Activated CD4-positive, alpha-beta T cell treated with anti-CD3 and anti-CD28 coated beads for 4 hours (primary cell): ENCODE results near the gene RPF1.
"Not testable (repeated sequence)": the region's sequence is repeated elsewhere in the genome, so short reads cannot be mapped to it uniquely, and the experiment has no call there.

Experiments
- DNase-seq, 2 donors: peaks; one replicate each; pipeline ENCODE4 v3.0.0-alpha.2; 2020

The RPF1 gene, protein sequence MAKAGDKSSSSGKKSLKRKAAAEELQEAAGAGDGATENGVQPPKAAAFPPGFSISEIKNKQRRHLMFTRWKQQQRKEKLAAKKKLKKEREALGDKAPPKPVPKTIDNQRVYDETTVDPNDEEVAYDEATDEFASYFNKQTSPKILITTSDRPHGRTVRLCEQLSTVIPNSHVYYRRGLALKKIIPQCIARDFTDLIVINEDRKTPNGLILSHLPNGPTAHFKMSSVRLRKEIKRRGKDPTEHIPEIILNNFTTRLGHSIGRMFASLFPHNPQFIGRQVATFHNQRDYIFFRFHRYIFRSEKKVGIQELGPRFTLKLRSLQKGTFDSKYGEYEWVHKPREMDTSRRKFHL

DNA sequence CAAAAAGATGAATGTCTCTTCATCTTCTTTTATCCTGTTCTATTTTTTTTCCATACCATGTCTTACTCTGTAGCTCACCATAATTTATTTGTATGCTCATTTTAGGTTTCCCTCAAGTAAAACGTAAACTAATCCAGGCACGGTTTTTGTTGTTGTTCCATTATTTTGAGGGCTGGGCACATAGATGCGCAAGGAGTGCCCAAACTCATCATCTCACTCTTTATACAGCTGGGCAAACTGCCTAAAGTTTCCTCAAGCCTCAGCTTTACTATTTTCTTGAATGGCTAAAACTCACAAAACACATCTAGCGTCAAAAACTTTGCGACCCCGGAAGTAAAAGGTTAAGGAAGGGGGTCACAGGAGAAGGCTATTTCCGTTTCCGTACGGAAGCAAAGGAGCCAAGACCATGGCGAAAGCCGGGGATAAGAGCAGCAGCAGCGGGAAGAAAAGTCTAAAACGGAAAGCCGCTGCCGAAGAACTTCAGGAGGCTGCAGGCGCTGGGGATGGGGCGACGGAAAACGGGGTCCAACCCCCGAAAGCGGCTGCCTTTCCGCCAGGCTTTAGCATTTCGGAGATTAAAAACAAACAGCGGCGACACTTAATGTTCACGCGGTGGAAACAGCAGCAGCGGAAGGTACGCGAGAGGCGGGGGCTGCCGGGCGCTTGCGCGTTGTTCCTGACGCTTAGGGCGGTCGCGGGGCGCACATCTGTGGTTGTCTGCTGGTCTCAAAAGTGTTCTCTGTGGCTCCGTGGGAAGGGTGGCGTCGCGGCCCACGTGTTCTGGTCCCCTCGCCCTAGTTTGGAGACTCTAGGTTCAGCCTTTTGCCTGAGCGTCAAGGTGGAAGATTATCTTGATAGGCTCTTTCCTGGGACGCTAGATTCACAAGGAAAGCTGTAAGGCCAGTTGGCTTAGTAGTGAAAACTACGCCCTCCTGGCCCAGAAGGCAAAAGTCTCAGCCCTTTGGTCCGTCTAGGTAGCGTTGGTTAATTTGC, at the start of gene RPF1:
Gene RPF1, plus strand, starts transcription at position 391 of the 993 bp plus-strand sequence. Its CDS starts 16 bp downstream, at position 407.
- peak; percentile 69 to 76 for DNase-seq

DNA sequence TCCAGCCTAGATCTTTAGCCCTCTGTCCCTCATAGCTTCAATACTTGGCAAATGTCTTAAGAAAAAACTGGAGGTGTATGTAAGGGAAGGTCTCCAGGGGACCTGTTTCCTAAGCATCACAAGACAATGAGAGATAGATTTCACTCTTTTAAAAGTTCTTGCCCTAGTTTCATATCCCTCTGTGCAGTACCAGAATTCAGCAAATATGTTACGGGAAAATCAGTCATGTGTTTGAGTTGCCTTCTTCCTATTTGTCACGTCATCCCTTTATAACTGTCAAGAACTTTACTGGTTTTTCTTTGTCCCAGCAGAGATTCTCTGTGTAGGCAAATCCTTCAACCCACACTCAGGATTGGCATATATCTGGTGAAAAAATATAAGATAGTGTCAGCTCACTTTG, 48.5 kb upstream of the RPF1 start:
- DNase-seq, result no peak

DNA sequence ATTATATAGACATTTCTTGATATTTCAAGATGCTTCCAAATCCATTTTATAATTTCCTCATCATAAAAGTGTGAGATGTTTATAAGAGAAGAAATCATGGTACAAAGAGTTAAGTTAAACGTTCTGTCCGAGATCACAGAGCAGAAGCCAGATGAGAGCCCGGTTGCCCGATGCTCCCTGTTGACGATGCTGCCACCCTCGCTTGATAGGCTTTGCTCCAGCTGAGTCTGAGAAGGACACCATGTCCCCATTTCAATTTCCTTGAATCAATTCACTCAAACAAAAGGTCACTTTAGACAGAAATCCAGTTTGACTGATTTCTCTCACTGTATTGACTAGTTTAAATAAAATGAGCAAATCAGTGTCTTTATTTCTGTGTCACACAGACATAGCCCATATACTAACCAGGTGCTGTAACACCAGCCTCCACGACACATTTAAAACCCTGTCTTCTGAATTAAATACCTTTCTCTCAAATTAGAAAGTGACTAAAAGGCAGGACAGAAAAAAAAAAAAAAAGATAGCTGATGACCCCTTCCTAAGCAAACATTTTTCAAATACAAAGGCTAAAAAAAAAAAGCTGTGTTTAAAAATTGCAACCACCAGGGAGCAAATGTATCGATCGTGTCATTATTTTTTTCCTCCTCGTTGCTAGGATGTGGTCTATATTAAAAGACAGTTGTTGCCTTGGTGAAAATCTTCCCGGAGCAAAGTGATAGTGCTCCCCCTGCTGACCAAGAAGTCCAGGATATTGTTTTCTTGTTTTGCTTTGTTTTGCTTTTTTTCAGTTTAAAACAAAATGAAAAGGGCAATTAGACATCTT, 45.6 kb upstream of the RPF1 start:
- DNase-seq, result peak; percentile 52 to 59

DNA sequence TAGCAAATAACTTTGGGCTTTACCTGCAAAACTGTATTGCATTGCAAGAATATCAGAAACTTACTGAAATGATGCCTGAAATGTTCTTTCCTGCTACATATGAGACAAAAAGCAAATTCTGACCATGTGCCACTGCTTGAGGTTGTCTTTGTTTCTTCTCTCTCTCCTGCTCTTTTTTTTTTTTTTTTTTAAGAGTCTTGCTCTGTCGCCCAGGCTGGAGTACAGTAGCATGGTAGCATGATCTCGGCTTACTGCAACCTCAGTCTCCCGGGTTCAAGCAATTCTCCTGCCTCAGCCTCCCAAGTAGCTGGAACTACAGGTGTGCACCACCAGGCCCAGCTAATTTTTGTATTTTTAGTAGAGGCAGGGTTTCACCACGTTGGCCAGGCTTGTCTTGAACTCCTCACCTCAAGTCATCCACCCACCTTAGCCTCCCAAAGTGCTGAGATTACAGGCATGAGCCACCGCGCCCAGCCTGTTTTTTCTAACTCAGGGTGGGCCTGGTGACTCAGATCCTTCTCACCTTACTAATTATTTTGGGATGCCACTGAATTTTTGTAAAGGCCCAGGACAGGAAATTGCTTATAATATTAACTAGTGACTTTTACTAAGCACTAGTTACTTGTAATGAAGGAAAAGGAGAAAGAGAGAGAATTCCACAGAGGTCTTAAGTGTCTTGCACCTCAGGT, 44.8 kb upstream of the RPF1 start:
- DNase-seq, result no peak

DNA sequence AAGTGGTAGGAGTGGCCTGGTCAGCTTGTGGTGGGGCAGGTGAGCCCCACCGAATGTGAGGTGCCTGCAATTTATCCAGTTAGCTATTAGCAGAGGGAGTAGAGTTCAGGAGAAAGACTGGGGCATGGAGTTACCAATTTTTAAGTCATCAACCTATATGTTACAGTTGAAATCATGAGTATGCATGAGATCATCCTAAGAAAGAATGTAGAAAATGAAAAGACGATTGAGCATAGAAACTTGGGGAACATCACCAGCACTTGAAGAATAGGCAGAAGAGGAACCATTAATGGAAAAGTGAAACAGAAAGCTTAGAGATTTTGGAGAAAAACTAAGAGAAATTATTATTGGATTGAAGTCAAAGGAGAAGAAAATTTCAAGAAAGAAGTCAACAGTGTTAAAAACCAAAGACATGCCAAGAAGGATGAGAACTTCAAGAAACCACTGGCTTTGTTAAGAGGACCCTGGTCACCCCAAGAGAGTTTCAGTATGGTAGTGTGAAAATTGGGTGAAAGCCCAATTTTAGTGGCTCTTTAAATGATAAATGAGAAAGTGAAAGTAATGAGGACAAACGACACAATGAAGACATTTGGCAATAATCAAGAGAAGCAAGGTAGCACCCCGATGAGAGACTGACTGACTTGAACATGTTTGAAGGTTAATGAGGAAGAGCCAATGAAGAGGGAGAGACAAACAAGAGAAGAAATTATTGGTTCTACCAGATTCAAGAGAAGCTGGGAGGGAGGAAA, 44.1 kb upstream of the RPF1 start:
- DNase-seq, result no peak

DNA sequence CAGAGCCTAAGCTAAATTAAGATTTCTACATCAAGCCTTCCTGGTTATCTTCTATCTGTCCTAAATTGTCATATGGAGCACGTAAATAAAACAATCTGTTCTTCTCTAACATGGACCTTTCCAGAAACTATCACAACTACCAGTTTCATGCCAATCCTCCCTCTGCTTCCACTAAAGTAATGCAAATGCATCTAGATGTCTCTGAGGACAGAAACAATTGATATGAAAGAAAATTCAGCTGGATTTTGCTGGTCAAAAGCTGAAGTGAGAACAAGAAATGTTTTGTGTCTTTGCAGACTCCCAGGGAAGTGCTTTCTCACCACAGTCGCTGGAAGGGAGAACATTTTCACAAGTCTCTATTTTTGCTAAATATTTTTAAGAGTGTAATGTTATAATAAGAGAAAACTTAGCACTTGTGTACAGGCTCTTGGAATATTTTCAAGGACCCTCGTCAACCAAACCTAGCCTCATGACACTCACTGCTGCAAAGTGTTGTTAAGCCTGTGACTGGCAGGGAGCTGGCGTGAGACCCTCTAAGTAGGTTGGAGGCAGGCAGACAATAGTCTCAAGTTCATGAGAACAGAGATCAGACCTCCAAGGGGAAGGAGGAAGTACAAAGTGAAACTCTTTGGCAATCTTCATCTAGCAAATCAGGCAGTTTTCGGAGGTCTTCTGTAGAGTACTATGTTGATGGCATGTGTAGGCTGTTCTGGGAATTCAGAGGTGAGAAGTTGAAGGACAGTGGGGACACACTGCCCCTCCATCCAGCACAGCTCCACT, 42.0 kb upstream of the RPF1 start:
- no peak for DNase-seq

DNA sequence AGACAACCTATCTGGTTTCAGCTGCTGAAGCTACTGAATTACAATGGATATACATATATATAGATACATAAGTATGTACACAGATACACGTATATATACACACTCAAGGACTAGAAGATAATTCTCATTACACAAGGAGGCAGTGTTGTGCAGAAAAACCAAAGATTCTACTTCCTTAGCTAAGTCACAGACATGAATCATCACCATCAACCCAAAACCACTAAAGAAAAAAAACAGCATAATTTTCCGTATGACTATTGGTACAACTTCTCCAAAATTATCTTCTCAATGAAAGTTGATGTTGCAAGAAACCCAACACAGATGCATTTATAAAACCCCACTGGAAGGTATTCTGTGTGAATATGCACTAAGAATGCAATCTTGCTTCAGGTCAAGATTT, 36.8 kb upstream of the RPF1 start:
- DNase-seq, result peak in 1 of 2 donors; percentile 21

DNA sequence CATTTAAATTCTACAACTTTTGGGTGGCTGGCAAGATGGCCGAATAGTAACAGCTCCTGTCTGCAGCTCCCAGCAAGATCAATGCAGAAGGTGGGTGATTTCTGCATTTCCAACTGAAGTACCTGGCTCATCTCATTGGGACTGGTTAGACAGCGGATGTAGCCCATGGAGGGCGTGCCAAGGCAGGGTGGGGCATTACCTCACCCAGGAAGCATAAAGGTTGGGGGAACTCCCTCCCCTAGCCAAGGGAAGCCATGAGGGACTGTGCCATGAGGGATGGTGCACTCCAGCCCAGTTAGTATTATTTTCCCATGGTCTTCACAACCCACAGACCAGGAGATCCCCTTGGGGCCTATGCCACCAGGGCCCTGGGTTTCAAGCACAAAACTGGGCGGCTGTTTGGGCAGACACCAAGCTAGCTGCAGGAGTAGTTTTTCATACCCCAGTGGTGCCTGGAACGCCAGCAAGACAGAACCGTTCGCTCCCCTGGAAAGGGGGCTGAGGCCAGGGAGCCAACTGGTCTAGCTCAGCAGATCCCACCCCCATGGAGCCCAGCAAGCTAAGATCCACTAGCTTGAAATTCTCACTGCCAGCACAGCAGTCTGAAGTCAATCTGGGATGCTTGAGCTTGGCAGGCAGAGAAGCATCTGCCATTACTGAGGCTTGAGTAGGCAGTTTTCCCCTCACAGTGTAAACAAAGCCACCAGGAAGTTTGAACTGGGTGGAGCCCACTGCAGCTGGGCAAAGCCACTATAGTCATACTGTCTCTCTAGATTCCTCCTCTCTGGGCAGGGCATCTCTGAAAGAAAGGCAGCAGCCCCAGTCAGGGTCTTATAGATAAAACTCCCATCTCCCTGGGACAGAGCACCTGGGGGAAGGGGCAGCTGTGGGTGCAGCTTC, 36.1 kb upstream of the RPF1 start:
- DNase-seq, result not testable (repeated sequence)

DNA sequence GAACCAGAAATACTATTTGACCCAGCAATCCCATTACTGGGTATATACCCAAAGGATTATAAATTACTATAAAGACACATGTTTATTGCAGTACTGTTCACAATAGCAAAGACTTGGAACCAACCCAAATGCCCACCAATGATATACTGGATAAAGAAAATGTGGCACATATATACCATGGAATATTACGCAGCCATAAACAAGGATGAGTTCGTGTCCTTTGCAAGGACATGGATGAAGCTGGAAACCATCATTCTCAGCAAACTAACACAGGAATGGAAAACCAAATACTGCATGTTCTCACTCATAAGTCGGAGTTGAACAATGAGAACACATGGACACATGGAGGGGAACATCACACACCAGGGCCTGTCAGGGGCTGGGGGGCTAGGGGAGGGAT, 30.4 kb upstream of the RPF1 start:
- DNase-seq, result not testable (repeated sequence)

DNA sequence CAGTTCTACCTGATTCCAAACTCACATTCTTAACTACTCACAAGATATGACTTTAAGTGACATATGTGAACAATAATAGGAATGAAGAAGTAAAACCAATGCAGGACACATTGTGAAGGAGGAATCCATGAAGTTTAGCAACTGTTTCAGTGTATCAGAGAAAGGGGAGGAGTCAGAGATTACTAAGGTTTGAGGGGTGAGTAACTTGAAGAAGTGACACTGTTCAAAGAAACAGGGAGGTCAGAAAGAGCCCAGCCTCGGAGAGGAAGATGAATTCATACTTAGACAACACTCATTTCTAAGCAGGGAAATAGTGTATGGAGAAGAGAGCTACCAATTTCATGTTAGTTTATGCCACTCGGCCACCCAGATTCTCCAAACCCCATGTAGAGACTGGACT, 28.2 kb upstream of the RPF1 start:
- DNase-seq, result no peak

DNA sequence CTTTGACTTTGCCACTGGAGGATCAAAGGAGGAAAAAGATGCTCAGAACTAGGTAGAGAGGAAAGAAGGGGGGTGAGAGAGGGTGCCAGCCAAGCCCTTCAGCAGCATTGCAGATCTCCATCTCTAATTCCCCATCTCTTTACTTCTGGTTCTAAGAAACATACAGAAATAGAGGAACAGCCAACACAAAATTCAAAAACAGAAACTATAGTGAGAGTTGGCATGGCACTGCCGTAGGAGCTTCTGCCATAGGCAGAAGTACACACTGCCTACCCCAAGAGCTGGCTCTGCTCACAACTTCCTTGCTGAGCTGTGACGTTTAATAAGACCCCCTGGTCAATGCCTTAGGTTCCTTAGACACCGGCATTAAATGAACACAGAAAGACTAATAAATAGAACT, 26.6 kb upstream of the RPF1 start:
- no peak for DNase-seq

DNA sequence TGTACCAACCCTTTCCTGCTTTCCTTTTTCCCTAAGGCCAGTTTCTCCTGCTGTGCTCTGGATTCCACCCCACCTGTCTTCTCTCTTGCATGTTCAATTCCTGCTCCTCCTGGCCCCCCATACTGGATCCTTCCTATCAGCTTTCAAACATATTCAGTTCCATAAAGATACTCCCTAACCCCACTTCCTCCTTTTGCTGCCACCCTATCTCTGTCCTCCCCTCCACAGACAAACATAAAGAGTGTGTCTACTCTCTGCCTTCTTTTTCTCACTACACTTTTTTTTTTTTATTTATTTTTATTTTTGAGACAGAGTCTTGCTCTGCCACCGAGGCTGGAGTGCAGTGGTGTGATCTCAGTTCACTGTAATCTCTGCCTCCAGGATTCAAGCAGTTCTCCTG, 16.9 kb upstream of the RPF1 start:
- no peak for DNase-seq

DNA sequence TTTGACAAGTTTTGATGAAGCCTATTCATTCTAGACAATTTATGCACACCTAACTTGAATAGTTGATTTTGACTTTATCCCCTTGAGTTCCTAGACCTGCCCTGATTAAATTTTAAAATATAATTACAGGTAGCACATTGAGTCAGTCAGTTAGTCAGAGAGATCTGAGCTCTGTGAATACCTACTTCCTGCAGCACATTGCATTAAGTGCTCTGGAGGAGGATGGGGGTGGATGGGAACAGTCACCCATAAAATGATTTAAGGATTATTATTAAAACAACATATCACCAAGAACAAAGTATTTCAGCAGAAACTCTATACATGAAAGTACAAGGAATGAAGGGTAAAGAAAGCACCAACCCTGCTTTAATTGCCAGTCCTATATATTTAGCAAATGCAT, 11.8 kb upstream of the RPF1 start:
- DNase-seq, result no peak

DNA sequence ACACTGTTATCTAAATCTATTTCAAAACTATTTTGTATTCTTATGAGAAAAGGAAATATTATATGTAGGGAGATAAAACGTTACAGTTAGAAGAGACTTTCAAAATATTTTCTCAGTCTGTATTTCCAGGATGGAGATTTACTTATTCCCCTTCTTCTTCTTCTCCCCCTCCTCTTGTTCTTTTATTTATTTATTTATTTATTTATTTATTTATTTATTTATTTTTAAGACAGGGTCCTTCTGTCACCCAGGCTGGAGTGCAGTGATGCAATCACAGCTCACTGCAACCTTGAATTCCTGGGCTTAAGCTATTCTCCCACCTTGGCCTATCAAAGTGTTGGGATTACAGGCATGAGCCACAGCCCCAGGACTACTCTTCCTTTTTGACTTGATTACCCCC, 2.8 kb upstream of the RPF1 start:
- no peak for DNase-seq

DNA sequence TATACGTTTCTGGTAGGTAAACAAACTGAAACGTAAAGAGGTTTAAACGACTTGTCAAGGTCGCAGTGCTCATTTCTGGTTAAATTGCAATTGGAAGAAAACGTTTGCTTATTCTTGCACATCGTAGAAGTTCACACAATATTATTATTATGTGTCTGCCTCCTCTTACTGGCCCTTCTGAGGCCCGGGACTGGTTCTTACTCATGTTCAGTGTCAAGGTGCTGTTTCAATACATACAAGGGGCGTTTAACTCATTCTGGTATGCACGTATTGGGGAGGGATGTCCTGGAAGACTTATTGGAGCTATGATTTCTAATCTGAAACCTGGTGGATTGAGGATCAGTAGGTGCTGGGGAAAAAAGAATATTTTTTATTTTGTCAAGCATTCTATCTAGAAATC, 932 bp downstream of the RPF1 start:
- DNase-seq, result no peak

DNA sequence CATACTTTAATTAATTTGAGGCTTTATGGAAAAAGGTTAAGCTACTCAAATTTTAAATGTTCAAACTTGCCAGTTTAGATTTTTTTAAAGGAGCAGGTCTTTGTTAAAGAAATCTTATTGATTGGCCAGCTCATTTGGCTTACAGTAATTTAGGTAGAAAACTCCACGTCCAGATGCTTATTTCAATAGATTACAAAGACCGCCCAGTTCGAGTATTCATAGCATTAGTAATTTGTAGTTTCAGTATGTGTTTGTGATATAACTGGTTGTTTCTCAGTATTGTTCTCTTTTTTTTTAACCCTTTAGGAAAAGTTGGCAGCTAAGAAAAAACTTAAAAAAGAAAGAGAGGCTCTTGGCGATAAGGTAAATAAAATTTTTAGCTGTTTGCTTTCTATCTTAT, 1.6 kb downstream of the RPF1 start:
- DNase-seq, result no peak

DNA sequence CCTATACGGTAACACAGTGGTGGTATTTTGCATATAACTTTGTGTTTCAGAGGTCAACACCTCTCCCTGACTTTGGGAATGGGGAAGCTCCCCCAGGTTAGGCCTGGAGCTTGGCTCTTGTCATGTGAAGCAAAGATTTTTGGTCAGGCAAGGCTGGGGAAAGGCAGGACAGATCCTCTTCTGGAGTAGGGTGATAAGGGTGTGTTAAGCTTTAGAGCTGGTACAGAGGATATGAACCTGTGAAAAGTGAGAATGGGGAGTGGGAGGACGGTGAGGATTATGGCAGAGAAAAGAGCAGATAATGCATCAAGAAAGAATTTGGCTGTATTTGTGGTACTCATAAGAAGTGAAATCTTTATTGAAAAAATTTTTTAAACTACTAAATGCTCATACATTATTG, 2.3 kb downstream of the RPF1 start:
- DNase-seq, result no peak

DNA sequence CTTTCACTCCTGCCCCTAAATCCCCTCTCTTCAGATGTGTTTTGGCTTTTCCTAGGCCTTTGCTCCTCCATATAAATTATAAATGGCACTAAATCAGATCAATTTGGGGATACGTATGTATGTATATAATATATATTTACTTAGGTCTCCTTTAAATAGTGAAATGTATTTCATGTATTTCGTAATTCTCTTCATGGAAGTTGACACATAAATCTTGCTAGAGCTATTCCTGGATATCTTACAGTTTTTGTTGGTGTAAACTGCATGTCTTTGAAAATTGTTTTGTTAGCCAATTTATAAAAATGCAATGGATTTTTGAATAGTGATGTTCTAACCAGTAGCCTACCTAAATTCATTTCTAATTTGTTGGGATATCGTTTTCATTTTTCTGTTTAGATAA, 9.0 kb downstream of the RPF1 start:
- DNase-seq, result no peak

DNA sequence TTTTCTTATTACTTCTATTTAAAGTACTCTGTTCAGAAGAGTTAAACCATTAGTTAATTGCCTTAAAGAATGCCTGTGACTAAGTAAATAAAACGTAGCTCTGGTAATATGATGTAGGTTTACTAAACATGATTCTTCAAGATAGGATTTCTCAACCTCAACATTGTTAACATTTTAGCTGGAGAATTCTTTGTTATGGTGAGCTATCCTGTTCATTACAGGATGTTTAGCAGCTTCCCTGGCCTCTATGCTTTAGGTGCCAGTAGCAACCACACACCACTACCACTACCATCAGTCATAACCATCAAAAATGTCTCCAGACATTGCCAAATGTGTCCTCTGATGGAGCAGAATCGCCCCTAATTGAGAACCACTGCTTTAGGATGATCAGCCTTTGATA, 10.7 kb downstream of the RPF1 start:
- no peak for DNase-seq

DNA sequence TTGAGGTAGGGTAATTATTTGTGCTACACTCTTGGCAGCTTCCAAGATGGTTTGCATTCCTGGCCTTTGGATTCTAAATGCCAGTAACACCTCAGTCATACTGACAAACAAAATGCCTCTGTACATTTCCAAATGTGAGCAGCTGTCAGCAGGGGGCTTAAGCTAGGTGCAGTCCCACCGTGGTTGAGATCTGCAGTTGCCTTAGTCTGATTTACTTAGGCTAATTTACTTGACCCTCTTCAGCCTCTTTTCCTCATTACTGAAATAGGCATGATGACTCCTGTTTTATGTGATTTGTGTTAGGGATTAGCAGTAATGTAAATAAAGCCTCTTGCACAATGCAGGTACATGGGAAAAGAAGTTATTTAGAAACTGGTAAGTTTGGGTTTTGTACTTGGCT, 13.7 kb downstream of the RPF1 start:
- DNase-seq, result no peak
